ENCODE measurements around the gene DDX3X. TPM values are rescaled to one million over a fixed set of nuclear protein-coding genes. Genes with fewer than 3 reads are reported as not detected.

Gene DDX3X
- total and polyA plus RNA-seq, 9 of the 15 experiments (the other 6 are each of a cell fraction or from before 2014, with no cell fraction given), result 51.3 to 232 (median 138) TPM

GRCh38 chrX:41384051-41384705 lies 50.2 kb downstream of the DDX3X start (continued):
- peak; percentile 76 for TF ChIP-seq MGA (IDR thresholded peaks at IDR 0.05)
- no peak for TF ChIP-seq HDAC6 (IDR thresholded peaks at IDR 0.05; ENCODE audit: low read depth, low read length)
- TF ChIP-seq, protein P1, sequence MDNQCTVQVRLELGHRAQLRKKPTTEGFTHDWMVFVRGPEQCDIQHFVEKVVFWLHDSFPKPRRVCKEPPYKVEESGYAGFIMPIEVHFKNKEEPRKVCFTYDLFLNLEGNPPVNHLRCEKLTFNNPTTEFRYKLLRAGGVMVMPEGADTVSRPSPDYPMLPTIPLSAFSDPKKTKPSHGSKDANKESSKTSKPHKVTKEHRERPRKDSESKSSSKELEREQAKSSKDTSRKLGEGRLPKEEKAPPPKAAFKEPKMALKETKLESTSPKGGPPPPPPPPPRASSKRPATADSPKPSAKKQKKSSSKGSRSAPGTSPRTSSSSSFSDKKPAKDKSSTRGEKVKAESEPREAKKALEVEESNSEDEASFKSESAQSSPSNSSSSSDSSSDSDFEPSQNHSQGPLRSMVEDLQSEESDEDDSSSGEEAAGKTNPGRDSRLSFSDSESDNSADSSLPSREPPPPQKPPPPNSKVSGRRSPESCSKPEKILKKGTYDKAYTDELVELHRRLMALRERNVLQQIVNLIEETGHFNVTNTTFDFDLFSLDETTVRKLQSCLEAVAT (IDR thresholded peaks at IDR 0.05), result no peak
- TF ChIP-seq MAZ (CRISPR knock-in tag; conservative IDR thresholded peaks at IDR 0.05 in 1 of 2, IDR thresholded peaks at IDR 0.05 in 1 of 2), result peak in 1 of 2 experiments; percentile 44; a peak in 2 of 4 replicates
- TF ChIP-seq, protein P2, sequence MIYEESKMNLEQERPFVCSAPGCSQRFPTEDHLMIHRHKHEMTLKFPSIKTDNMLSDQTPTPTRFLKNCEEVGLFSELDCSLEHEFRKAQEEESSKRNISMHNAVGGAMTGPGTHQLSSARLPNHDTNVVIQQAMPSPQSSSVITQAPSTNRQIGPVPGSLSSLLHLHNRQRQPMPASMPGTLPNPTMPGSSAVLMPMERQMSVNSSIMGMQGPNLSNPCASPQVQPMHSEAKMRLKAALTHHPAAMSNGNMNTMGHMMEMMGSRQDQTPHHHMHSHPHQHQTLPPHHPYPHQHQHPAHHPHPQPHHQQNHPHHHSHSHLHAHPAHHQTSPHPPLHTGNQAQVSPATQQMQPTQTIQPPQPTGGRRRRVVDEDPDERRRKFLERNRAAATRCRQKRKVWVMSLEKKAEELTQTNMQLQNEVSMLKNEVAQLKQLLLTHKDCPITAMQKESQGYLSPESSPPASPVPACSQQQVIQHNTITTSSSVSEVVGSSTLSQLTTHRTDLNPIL (CRISPR knock-in tag; IDR thresholded peaks at IDR 0.05), result no peak
- no peak for TF ChIP-seq HDGF (IDR thresholded peaks at IDR 0.05)
- TF ChIP-seq PTBP1 (IDR thresholded peaks at IDR 0.05; ENCODE audit: low read depth, low read length), result no peak
- no peak for TF ChIP-seq ELK3 (CRISPR knock-in tag; IDR thresholded peaks at IDR 0.05)
- peak; percentile 94 for TF ChIP-seq ZNF384 (IDR thresholded peaks at IDR 0.05; ENCODE audit: low read depth, low read length)
- no peak for TF ChIP-seq MAX (CRISPR knock-in tag; IDR thresholded peaks at IDR 0.05)
- TF ChIP-seq HDAC1 (IDR thresholded peaks at IDR 0.05), result no peak
